GM19438 (cell line): ENCODE data around the gene FMNL3.
"Not testable (repeated sequence)": the region's sequence is repeated elsewhere in the genome, so short reads cannot be mapped to it uniquely, and the experiment has no call there.

Experiments
- ATAC-seq: cut with Tn5 transposase; IDR thresholded peaks from one replicate; pipeline ENCODE4 v1.9.1; 2021; ENCODE audit warnings: low read depth; ENCODE audit not compliant: unreplicated experiment

FMNL3 gene

DNA sequence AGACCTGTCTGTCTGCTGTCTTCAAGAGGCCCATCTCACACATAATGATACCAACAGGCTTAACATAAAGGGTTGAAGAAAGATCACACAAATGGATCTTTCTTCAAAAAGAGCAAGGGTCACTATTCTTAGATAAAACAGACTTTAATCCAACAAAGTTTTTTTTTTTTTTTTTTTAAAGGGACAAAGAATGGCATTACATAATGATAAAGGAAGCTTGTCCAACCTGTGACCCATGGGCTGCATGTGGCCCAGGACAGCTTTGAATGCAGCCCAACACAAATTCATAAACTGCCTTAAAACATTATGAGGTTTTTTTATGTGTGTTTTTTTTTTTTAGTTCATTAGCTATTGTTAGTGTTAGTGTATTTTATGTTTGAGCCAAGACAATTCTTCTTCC lies 95.0 kb downstream of the FMNL3 start:
- no peak for ATAC-seq

DNA sequence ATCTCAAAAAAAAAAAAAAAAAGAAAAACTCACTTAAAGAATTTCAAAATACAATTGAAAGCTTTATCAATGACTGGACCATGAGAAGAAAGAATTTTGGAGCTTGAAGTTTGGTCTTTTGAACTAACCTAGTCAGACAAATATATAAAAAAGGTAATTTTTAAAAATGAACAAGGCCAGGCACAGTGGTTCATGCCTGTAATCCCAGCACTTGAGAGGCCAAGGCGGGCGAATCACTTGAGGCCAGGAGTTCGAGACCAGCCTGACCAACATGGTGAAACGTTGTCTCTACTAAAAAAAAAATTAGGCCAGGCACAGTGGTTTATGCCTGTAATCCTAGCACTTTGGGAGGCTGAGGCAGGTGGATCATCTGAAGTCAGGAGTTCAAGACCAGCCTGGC lies 96.4 kb downstream of the FMNL3 start:
- not testable (repeated sequence) for ATAC-seq

DNA sequence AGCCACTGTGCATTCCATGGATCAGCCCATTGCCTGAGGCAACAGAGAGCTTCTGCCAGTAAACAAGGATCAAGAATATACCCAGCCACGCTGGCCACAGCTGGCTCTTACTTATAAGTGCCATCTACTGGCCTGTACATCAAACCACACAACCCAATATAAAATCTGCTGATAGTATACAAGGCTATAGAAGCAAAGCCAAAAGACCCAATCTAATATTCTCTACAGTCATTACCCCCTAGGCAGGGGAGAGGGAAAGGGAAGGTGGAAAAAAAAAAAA lies 97.4 kb downstream of the FMNL3 start:
- ATAC-seq = no peak

DNA sequence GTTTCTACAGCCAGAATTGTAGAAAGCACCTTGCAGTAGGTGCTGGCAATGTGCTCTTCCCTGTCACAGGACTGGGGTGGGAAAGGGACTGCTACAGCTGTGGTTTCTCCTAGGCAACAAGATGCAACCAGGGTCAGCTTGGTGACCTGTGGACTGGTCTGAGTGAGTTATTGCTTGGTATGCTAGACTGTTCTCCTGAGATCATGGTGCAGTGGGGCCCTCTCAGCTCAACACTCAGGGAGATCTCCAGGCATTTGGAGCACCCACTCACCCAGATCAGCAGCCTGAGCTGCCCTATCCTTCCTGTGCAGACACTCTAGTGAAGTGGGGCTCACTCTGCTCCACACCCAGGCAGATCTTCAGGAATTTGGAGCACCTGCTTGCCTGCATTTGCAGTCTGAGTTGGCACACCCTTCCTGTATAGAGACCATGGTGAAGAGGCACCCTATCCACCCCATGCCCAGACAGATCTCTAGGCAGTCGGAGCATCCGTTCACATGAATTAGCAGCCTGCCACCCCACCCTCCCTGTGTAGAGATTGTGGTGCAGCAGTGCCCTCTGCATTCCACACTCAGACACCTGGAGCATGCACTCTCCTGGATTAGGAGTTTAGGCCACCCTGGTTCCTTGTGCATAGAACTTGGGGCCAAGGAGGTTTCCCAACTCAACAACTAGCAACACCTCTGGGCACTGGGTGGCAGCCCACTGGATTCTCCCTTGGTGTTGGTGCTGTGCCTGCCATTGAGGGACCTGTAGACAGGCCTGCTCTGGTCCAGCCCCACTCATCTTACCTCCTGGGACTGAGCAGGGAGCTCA lies 97.9 kb downstream of the FMNL3 start:
- ATAC-seq = no peak

DNA sequence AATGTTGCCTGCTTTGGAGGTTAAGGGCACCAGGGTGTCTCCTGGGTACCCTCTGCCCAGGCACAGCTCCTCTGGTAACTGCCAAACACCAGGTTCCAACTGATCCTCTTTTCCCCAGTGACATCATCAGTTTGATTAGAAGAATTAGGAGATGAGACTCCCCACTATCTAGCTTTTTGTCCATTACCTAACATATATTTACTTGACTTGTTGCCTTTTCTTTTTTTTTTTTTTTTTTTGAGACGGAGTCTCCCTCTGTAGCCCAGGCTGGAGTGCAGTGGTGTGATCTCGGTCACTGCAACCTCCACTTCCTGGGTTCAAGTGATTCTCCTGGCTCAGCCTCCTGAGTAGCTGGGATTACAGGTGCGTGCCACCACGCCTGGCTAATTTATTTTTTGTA lies 101.7 kb downstream of the FMNL3 start, which contains the start of gene FAM186B:
FAM186B (minus strand) TSS at position 101 of the 400 bp plus-strand sequence. CDS start 162 bp downstream, outside the sequence.
- not testable (repeated sequence) for ATAC-seq

DNA sequence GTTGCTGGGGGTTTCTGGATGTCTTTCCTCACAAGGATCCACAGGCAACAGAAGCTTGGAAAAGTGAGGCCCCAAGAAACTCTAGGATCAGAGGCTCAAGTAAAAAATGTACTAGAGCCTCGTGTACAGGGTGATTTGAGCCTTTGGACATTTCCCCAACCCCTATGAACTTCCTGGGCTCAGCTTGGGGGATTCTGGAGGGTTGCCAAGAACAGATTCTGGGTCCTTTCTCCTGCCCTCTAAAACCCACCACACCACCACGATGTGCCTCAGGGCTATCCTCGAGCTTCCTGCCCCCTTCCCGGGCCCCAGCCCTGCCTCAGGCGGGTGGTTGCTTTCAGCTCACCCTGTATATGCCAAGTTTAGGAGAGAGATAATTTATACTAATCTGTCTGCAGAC lies 102.3 kb downstream of the FMNL3 start:
- ATAC-seq = no peak

DNA sequence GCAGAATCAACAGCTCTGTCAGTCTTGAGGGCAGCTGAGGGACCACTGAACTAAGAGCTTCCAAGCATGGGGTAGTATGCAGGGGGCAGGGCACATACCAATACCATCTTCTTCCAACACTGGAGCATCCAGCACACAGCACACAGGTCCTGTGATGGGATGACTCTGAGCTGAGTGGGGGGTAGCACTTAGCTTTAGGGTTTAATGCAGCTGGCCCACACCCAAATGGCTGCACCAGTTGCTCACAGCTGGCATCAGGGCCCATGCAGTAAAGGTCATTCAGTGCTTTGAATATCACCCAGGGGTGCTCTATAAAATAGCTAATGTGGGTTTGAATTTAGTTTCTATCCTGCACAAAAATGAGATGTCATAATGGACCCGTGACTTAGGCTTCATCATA lies 103.5 kb downstream of the FMNL3 start:
- no peak for ATAC-seq

DNA sequence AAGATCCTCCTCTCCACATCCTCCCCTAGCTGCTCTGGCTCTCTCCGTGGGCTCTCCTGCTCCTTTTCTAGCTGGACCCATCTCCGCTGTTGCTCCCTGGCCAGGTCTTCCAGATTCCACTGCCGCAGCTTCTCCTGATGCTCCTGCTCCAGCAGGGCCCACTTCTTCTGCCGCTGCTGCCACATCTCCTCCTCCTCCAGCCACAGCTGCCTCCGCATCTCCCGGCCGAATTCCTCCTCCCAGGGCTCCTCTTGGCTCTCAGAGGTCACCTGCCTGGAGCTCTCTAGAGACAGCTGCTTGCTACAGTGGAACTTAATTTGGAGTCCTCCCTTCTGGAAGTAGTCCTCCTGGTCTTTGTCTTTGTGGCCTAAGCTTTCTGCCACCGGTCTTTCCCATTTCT lies 107.2 kb downstream of the FMNL3 start:
- ATAC-seq = no peak

DNA sequence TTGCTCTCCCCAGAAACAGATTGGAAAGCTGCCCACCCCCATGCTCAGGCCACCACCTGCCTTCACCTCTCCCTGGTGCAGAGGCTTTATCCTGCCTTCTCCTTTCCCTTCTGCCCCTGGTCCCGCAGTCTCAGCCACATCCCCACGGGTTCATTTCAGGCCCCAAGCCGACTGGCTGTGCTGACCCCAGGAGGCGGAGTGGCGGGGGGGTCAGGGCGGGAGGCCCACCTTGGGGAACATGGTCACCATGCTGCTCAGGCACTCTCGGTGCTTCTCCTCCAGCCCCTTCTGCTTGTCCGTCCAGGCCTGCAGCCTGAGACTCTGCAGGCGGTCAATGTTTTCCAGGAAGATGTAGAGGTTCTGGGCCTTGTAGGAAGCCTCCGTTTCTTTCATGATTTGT lies 108.7 kb downstream of the FMNL3 start:
- no peak for ATAC-seq

DNA sequence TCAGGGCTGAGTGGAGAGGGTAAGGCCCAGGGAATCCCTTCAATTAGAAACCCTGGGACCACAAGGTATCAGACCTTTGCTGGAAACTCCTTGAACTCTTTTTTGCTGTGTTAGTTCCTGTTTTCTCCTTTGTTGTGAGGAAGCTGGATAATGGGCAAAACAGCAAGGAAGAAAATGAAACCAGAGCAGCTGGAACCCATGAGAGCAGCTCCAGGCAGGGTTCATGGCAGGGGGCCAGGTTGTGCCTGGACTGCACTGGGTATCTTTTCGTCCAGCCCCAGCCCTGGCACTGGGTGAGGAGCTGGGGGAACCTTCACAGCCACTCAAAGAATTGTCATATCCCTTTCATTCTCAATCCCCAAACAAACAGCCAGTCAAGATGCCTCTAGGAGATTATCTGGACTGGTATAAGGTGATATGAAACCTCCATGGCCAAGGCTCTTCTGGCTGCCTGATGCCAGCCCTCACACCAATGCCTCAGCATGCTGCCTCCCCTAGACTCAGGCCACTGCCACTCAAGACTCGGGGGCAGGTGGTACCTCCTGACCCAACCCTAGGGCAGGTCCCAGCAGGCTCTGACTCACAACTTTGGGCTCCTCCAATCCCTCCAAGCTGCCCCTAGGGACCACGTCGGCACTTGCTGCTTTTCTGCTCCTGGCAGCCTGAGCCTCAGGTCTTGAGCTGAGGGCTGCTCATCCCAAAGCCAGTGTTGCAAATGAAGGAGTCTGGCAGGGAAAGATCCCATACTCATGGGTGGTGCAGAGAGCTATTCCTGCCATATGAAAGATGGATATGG lies 118.3 kb downstream of the FMNL3 start:
- no peak for ATAC-seq

DNA sequence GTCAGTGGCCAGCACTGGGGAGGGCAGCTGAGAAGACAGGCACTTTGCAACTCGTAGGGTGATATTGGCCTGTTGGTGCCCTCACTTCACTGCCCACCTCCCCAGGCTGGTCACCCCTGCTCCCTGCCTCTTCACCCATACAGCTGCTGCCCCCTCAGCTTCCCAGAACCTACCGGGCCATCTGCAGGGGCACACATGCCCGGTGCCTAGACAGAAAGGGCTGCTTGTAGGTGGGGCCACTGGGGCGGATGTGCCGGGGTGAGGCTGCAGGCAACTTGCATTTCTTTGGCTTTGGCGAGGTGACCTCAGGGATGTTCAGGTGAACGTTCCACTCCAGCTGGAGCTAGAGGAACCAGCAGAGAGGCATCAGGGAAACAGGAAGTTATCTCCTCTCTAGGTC lies 118.9 kb downstream of the FMNL3 start:
- no peak for ATAC-seq

DNA sequence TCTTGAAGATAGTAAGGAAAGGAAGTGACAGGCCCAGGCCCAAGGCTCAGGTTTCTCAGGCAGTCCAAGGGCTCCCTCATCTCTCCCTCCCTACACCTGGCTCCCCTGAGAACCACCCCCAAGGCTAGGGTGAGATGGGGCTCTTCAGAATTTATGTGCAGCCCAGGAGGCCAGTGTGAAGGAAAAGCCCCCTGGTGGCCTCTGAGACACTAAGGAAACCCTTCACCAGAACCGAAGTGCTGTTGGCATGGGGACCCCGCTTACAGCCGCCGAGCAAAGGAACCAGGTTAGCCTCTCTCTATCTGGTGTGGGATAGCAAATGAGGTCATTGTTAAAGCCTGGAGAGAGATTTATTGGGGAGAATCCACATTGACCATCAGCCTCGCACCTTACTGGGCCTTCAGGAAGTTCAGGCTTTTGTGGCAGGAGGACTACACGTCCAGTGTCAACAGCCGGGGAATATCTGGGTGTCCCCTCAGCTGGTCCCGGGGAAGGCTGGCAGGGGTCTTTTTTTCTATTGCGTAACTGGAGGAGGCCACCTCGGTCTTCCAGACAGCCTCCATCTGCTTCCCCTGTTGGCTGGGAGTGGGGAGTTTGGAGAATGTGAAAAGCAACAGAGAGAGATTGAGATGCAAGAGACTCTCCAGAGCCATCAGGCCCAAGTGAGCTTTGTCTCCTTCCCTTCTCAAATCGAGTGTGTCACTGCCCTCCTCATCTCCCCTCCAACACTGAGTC lies 119.9 kb downstream of the FMNL3 start:
- no peak for ATAC-seq
